Neural progenitor cell (in vitro differentiated cells): Measurements from ENCODE around the gene TRIO.

Experiments used
- CTCF ChIP-seq: fragments of 200-600 bp; sonication (generic); IDR thresholded peaks from 2 replicates; pipeline ENCODE4 v1.5.1; 2017; ENCODE audit warnings: antibody characterized with exemption, mild to moderate bottlenecking
- EZH2 ChIP-seq: fragments of 200-600 bp; sonication (generic); IDR thresholded peaks from 2 replicates; pipeline ENCODE4 v1.6.1; 2017; ENCODE audit warnings: antibody characterized with exemption, mild to moderate bottlenecking, moderate library complexity
- EZH2phosphoT487 ChIP-seq: fragments of 200-600 bp; sonication (generic); IDR thresholded peaks from 2 replicates; pipeline ENCODE4 v1.6.1; 2017; ENCODE audit warnings: antibody characterized with exemption

GRCh38 chr5:14178671-14179211, 35.6 kb downstream of the TRIO start:
- TF ChIP-seq EZH2 (no peak), CTCF (no peak), EZH2phosphoT487 (no peak)
